ENCODE measurements around the gene SPDL1. TPM values are rescaled to one million over a fixed set of nuclear protein-coding genes. Genes with fewer than 3 reads are reported as not detected.

The SPDL1 gene
- polyA plus RNA-seq, 1 experiment, result 35.4 TPM

DNA sequence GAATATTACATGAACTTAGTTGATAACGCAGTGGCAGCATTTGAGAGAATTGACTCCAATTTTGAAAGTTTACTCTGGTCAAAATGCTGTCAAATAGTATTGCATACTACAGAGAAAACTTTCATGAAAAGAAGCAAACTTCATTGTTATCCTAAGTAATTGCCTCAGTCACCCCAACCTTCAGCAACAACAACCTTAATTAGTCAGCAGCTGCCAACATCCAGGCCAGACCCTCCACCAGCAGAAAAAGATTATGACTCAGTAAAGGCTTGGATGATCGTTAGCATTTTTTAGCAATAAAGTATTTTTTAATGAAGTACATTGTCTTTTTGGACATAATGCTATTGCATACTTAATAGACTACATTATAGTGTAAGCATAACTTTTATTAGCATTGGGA lies 40.8 kb upstream of the SPDL1 start:
- CTCF ChIA-PET, result interaction anchor here (1.7 kb wide), 1 partner anchor 596 kb away, joined by 4 read pairs; no protein-coding TSS in a partner anchor
- H3K27me3 ChIP-seq (ENCODE audit: control insufficient read depth, insufficient read depth, low read length), result no peaks in the 10 kb centered on the region
- no peak for DNase-seq (ENCODE audit: low read depth)
- TF ChIP-seq, protein P1, sequence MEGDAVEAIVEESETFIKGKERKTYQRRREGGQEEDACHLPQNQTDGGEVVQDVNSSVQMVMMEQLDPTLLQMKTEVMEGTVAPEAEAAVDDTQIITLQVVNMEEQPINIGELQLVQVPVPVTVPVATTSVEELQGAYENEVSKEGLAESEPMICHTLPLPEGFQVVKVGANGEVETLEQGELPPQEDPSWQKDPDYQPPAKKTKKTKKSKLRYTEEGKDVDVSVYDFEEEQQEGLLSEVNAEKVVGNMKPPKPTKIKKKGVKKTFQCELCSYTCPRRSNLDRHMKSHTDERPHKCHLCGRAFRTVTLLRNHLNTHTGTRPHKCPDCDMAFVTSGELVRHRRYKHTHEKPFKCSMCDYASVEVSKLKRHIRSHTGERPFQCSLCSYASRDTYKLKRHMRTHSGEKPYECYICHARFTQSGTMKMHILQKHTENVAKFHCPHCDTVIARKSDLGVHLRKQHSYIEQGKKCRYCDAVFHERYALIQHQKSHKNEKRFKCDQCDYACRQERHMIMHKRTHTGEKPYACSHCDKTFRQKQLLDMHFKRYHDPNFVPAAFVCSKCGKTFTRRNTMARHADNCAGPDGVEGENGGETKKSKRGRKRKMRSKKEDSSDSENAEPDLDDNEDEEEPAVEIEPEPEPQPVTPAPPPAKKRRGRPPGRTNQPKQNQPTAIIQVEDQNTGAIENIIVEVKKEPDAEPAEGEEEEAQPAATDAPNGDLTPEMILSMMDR (IDR thresholded peaks at IDR 0.05; ENCODE audit: insufficient read depth, low read depth, low read length), result no peak
- POLR2A ChIA-PET, result no interaction called here
- no peak overlapping the region for H3K4me3 ChIP-seq (ENCODE audit: low read depth, low read length)
- no peaks in the 10 kb centered on the region for H3K36me3 ChIP-seq (ENCODE audit: control insufficient read depth, insufficient read depth, low read length)

DNA sequence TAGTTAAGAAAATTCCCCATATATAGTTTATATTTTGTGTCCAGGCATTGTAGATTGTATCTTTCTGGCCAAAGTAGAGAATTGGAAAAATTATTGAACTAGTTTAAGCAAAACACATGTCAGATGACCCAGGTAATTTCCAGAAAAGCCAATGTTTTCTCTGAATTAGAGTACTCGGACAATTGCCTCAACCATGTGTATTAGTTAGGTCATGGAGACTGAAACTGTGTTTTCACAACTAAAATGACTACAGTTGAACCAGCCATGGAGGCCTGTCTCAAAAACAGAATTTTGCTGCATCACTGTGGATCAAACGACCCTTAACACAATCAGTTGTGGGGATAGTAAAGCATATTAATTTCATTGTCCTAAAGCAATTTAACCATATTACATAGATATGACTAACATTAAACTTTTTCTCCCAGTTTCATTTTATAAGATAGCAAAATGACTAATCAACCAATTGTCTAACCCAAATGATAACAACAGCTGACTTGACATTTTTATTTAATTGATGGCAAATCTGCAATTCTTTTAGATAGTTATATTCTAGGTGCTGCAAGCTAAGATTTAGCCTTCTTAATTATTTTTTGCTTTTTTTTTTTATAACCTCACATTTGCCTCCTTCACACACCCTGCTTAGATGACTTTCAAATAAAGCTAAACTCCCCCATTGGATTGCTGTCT lies 39.2 kb upstream of the SPDL1 start:
- TF ChIP-seq, protein P1 (IDR thresholded peaks at IDR 0.05; ENCODE audit: insufficient read depth, low read depth, low read length), result no peak
- DNase-seq (ENCODE audit: low read depth), result no peak
- ChIA-PET CTCF (interaction anchor here (1.5 kb wide), 1 partner anchor 864 kb away, joined by 6 read pairs; no protein-coding TSS in a partner anchor), POLR2A (no interaction called here)
- H3K4me3 ChIP-seq (ENCODE audit: low read depth, low read length), result no peak overlapping the region
- no peaks in the 10 kb centered on the region for H3K36me3 ChIP-seq (ENCODE audit: control insufficient read depth, insufficient read depth, low read length)
- no peaks in the 10 kb centered on the region for H3K27me3 ChIP-seq (ENCODE audit: control insufficient read depth, insufficient read depth, low read length)

DNA sequence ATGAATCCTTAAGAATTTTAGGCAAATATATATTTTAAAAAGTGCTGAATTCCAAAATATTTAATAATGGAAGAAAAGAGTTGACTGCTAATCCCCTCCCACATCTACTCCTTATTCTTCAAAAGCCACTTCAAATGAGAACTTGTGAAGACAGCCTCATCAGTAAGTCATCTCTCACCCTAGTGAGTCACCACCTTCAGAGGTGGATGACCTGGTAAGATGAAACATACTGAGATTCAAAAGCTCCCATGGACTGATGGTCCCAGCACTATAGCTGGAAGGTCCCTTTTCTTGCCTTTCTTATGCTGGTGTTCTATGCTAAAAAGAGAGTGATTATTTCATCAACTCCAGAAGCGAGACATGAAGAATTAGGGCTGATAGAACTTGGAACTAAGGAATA lies 37.8 kb upstream of the SPDL1 start:
- TF ChIP-seq, protein P1 (IDR thresholded peaks at IDR 0.05; ENCODE audit: insufficient read depth, low read depth, low read length), result no peak
- POLR2A ChIA-PET, result no interaction called here

DNA sequence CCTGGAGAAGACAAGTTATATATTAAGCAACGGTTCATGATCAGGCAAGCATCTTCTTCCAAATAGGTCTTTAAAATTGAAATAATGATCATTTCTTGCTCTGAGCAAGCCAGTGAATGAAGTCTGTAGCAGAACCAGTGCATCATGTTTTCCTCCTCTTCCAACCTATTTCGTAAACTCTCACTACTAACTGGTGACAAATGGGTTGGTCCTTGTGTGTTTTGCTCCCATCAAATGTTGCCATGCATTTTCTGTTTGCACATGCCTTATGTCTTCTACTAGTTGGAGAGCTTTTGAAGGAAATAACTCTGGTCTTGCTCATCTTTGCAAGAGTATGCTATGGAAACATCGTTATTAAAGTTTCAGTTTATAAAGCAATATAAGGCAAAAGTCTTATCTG lies 37.2 kb upstream of the SPDL1 start:
- TF ChIP-seq, protein P1 (IDR thresholded peaks at IDR 0.05; ENCODE audit: insufficient read depth, low read depth, low read length), result no peak
- no peaks in the 10 kb centered on the region for H3K27me3 ChIP-seq (ENCODE audit: control insufficient read depth, insufficient read depth, low read length)
- H3K36me3 ChIP-seq (ENCODE audit: control insufficient read depth, insufficient read depth, low read length), result no peaks in the 10 kb centered on the region
- H3K4me3 ChIP-seq (ENCODE audit: low read depth, low read length), result no peak overlapping the region
- ChIA-PET POLR2A (no interaction called here), CTCF (no interaction called here)
- no peak for DNase-seq (ENCODE audit: low read depth)

More for the DNA sequence above, 37.8 kb upstream of the SPDL1 start:
- no peaks in the 10 kb centered on the region for H3K27me3 ChIP-seq (ENCODE audit: control insufficient read depth, insufficient read depth, low read length)
- H3K4me3 ChIP-seq (ENCODE audit: low read depth, low read length), result no peak overlapping the region
- no peaks in the 10 kb centered on the region for H3K36me3 ChIP-seq (ENCODE audit: control insufficient read depth, insufficient read depth, low read length)
- no peak for DNase-seq (ENCODE audit: low read depth)
- CTCF ChIA-PET, result interaction anchor here (0.6 to 1.5 kb wide), 3 partner anchors 243 to 866 kb away, joined by 3 to 6 read pairs (median 3); no protein-coding TSS in a partner anchor

DNA sequence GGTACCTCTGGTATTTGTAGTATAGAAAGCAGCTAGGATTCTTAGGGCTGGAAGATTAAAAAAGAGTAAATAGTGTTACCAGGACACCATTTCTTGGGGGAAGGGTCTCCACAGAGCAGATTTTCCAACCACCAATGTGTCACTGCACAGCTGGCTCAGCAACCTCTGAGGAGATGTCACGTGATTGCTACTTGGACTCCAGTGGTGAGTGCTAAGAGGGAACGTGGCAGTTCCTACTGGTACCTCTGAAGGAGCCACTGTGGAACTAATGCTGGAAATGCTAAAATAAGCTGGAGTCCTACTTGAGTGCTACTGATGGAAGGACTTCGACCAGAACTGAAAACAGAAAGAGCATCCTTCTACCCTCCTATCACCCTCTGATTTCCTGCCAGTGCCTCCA lies 36.1 kb upstream of the SPDL1 start:
- no peak overlapping the region for H3K4me3 ChIP-seq (ENCODE audit: low read depth, low read length)
- H3K36me3 ChIP-seq (ENCODE audit: control insufficient read depth, insufficient read depth, low read length), result no peaks in the 10 kb centered on the region
- CTCF ChIA-PET, result interaction anchor here (0.9 to 3.5 kb wide), 8 partner anchors 244 to 883 kb away, joined by 3 to 28 read pairs (median 6); no protein-coding TSS in a partner anchor
- TF ChIP-seq, protein P1 (IDR thresholded peaks at IDR 0.05; ENCODE audit: insufficient read depth, low read depth, low read length), result no peak
- POLR2A ChIA-PET, result no interaction called here
- no peak for DNase-seq (ENCODE audit: low read depth)
- no peaks in the 10 kb centered on the region for H3K27me3 ChIP-seq (ENCODE audit: control insufficient read depth, insufficient read depth, low read length)

All from BJ (cell line).